BLaER1 treated with 17β-estradiol and CSF1 and Interleukin-3, amounts not matched to agents 10 nM and 100 nM (cell line): ENCODE data around the gene TRIM68.

Source experiments
- H3K27ac ChIP-seq, 11 experiments: shearing (Covaris generic); formaldehyde crosslinking; 2 replicates each; pipeline ENCODE4 v1.8.1; 2022
- H3K27me3 ChIP-seq, 11 experiments: shearing (Covaris generic); formaldehyde crosslinking; 2 replicates each; pipeline ENCODE4 v1.8.1; 2022
- H3K36me3 ChIP-seq, 11 experiments: shearing (Covaris generic); formaldehyde crosslinking; 2 replicates each; pipeline ENCODE4 v1.8.1; 2022
- H3K4me1 ChIP-seq, 10 experiments: shearing (Covaris generic); formaldehyde crosslinking; 2 replicates each; pipeline ENCODE4 v1.8.1; 2022
- H3K4me2 ChIP-seq, 11 experiments: shearing (Covaris generic); formaldehyde crosslinking; 2 replicates each; pipeline ENCODE4 v1.8.1; 2022
- H3K4me3 ChIP-seq, 10 experiments: shearing (Covaris generic); formaldehyde crosslinking; 2 replicates each; pipeline ENCODE4 v1.8.1; 2022
- H3K9ac ChIP-seq, 11 experiments: shearing (Covaris generic); formaldehyde crosslinking; 2 replicates each; pipeline ENCODE4 v1.8.1; 2022
- H3K9me3 ChIP-seq, 11 experiments: shearing (Covaris generic); formaldehyde crosslinking; replicated peaks in 1 of 11; 2 replicates each; pipeline ENCODE4 v1.8.1; 2022
- H4K20me1 ChIP-seq, 11 experiments: shearing (Covaris generic); formaldehyde crosslinking; 2 replicates each; pipeline ENCODE4 v1.8.1; 2022
- Cebpa-rat ChIP-seq, 11 experiments: shearing (Covaris generic); IDR thresholded peaks; 2 replicates each; pipeline ENCODE4 v1.8.1; 2022

TRIM68 gene

GRCh38 chr11:4610258-4610935, 2.4 kb upstream of the TRIM68 start:
- Histone ChIP-seq H3K36me3 (peaks cover 0 to 6% (median under 1%) of the 10 kb centered on the region in 11 experiments; a peak in 9 of 22 replicates), H3K4me3 (peak overlapping the region in 5 of 10 experiments; percentile 4 to 40 (median 36); a peak in 3 of 20 replicates), H3K27me3 (no peaks in the 10 kb centered on the region), H3K9ac (peak overlapping the region in 1 of 11 experiments; percentile 23; a peak in 1 of 22 replicates), H3K27ac (peak overlapping the region in 6 of 11 experiments; percentile 6 to 54 (median 17); a peak in 6 of 22 replicates), H3K9me3 (peaks cover 0 to 5% (median 0%) of the 10 kb centered on the region in 11 experiments; a peak in 2 of 22 replicates), H3K4me1 (peaks cover 18 to 27% (median 20%) of the 10 kb centered on the region in 10 experiments), H4K20me1 (no peaks in the 10 kb centered on the region), H3K4me2 (peak overlapping the region; percentile 59 to 72 (median 63))
- TF ChIP-seq Cebpa-rat (IDR thresholded peaks at IDR 0.05) = no peak

DNA sequence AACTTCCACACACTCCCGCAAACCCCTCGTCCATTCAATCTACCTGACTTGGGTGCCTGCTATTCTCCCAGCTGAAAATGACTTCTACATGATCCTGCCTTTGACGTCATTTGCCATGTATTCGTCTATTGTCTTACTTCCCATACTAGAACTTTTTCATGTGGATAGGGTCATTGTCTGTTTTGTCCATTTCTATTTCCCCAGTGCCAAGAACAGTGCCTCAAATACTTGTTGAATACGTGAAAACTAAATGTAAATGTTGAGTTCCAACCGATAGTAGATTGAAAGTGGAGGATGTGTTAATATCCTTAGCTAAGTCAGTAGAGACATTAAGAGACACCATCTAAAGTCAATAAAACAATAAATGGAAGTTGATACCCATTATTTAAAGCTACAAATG, 935 bp downstream of the TRIM68 start:
- H3K4me3 ChIP-seq = peak overlapping the region; percentile 65 to 82 (median 73)
- H3K36me3 ChIP-seq = peaks cover 21 to 39% (median 31%) of the 10 kb centered on the region in 11 experiments
- H3K9ac ChIP-seq = peak overlapping the region; percentile 84 to 90 (median 87); a peak in 18 of 22 replicates
- H3K4me1 ChIP-seq = peaks cover 18 to 27% (median 20%) of the 10 kb centered on the region in 10 experiments
- H3K4me2 ChIP-seq = peak overlapping the region; percentile 62 to 85 (median 77)
- no peaks in the 10 kb centered on the region for H4K20me1 ChIP-seq
- H3K27ac ChIP-seq = peak overlapping the region in 6 of 11 experiments; percentile 83 to 90 (median 86); a peak in 12 of 22 replicates
- H3K9me3 ChIP-seq = peaks cover 0 to 5% (median 0%) of the 10 kb centered on the region in 11 experiments; a peak in 2 of 22 replicates
- no peaks in the 10 kb centered on the region for H3K27me3 ChIP-seq
- no peak for TF ChIP-seq Cebpa-rat (IDR thresholded peaks at IDR 0.05)

GRCh38 chr11:4606231-4607015, 1.6 kb downstream of the TRIM68 start:
- Histone ChIP-seq H3K4me3 (peak overlapping the region in 8 of 10 experiments; percentile 65 to 82 (median 72); a peak in 8 of 20 replicates), H3K4me1 (peaks cover 18 to 27% (median 20%) of the 10 kb centered on the region in 10 experiments), H3K27ac (no peak overlapping the region)

GRCh38 chr11:4605057-4605456, 3.0 kb downstream of the TRIM68 start:
- Histone ChIP-seq H3K4me3 (no peak overlapping the region), H4K20me1 (no peaks in the 10 kb centered on the region), H3K9ac (no peak overlapping the region), H3K9me3 (peaks cover 0 to 5% (median 0%) of the 10 kb centered on the region in 11 experiments; a peak in 2 of 22 replicates), H3K27me3 (no peaks in the 10 kb centered on the region), H3K4me2 (no peak overlapping the region), H3K27ac (no peak overlapping the region), H3K36me3 (peaks cover 41 to 60% (median 51%) of the 10 kb centered on the region in 11 experiments), H3K4me1 (peaks cover 12 to 19% (median 14%) of the 10 kb centered on the region in 10 experiments; a peak in 19 of 20 replicates)
- no peak for TF ChIP-seq Cebpa-rat (IDR thresholded peaks at IDR 0.05)

More at GRCh38 chr11:4606231-4607015, 1.6 kb downstream of the TRIM68 start:
- H3K9ac ChIP-seq = no peak overlapping the region
- peak overlapping the region; percentile 62 to 85 (median 77) for H3K4me2 ChIP-seq
- H3K27me3 ChIP-seq = no peaks in the 10 kb centered on the region
- no peaks in the 10 kb centered on the region for H4K20me1 ChIP-seq
- no peak for TF ChIP-seq Cebpa-rat (IDR thresholded peaks at IDR 0.05)
- H3K9me3 ChIP-seq = peaks cover 0 to 5% (median 0%) of the 10 kb centered on the region in 11 experiments; a peak in 2 of 22 replicates
- H3K36me3 ChIP-seq = peaks cover 28 to 46% (median 37%) of the 10 kb centered on the region in 11 experiments

DNA sequence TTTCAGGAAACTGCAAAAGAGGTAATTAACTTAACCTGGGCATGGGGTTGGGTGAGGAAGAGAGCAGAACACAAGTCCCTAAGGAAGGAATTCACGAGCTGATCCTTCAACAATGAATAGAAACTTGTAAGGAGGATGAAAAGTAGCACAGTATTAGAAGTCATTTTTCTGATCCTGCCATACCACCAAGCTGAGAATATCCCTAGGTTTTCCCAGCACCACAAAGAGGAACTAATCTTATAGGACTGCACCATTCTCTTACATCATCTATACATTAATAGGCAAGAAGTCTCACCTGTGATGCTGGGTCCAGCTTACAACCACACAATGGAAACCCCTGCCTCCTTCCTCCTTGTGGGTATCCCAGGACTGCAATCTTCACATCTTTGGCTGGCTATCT, 14.3 kb downstream of the TRIM68 start, which contains the start of gene OR52I1:
OR52I1 (plus strand) TSS at position 301 of the 400 bp plus-strand sequence; CDS start at position 301, 0 bp downstream.
- peak within 1 kb of the TSS in 2 of 11 experiments; percentile 47 to 60; a peak in 4 of 22 replicates for H3K4me2 ChIP-seq
- H3K27ac ChIP-seq = peak within 1 kb of the TSS in 2 of 11 experiments; percentile 41 to 54; a peak in 2 of 22 replicates
- H3K4me1 ChIP-seq = peaks cover 0 to 7% (median 0%) of the 10 kb centered on the region in 10 experiments; a peak in 2 of 20 replicates
- 0 out of 22 replicates have a peak, but pooled peaks cover 0 to 9% (median 0%) of the 10 kb centered on the region in 11 experiments for H3K27me3 ChIP-seq
- H4K20me1 ChIP-seq = no peaks in the 10 kb centered on the region
- TF ChIP-seq Cebpa-rat (IDR thresholded peaks at IDR 0.05) = no peak
- H3K9ac ChIP-seq = no peak within 1 kb of the TSS
- no peaks in the 10 kb centered on the region for H3K9me3 ChIP-seq
- peaks cover 4 to 20% (median 10%) of the 10 kb centered on the region in 11 experiments; a peak in 12 of 22 replicates for H3K36me3 ChIP-seq
- H3K4me3 ChIP-seq = no peak within 1 kb of the TSS

GRCh38 chr11:4589017-4589416, 19.0 kb downstream of the TRIM68 start:
- no peaks in the 10 kb centered on the region for H3K36me3 ChIP-seq
- no peak for TF ChIP-seq Cebpa-rat (IDR thresholded peaks at IDR 0.05)

DNA sequence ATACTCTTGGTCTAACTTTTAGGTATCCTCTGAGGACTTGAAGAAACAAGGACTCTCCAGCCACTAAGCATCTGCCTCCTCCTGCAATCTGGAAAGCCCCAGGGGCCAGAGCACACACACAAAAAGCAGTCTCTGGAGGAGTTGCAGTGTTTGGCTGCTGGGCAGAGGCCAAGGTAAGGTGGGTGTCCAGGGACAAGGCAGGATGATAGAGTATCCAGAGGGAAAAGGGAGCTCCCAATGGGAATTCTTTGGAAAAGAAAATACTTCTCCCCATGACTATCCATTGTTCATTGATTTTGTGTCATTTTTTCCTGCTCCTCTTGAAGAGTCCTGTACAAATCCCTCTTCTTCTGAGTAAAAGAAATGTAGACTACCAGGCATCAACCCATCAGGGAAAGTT, 26.6 kb downstream of the TRIM68 start, which contains the start of gene OR52I2:
OR52I2 (plus strand) TSS at position 301 of the 400 bp plus-strand sequence.
- H3K9ac ChIP-seq = no peak within 1 kb of the TSS
- peaks cover 0 to 60% (median 0%) of the 10 kb centered on the region in 11 experiments; a peak in 7 of 22 replicates for H3K27me3 ChIP-seq
- TF ChIP-seq Cebpa-rat (IDR thresholded peaks at IDR 0.05) = no peak
- H3K4me2 ChIP-seq = no peak within 1 kb of the TSS
- no peaks in the 10 kb centered on the region for H3K36me3 ChIP-seq
- H3K4me1 ChIP-seq = peaks cover 0 to 5% (median 0%) of the 10 kb centered on the region in 10 experiments; a peak in 6 of 20 replicates
- H3K27ac ChIP-seq = no peak within 1 kb of the TSS
- H3K4me3 ChIP-seq = no peak within 1 kb of the TSS
- H4K20me1 ChIP-seq = no peaks in the 10 kb centered on the region
- H3K9me3 ChIP-seq = no peaks in the 10 kb centered on the region

More at GRCh38 chr11:4589017-4589416, 19.0 kb downstream of the TRIM68 start:
- no peaks in the 10 kb centered on the region for H4K20me1 ChIP-seq
- H3K4me1 ChIP-seq = peaks cover 0 to 7% (median 0%) of the 10 kb centered on the region in 10 experiments; a peak in 2 of 20 replicates
- H3K27ac ChIP-seq = no peak overlapping the region
- no peaks in the 10 kb centered on the region for H3K9me3 ChIP-seq
- H3K27me3 ChIP-seq = 0 out of 22 replicates have a peak, but pooled peaks cover 0 to 9% (median 0%) of the 10 kb centered on the region in 11 experiments
- H3K4me2 ChIP-seq = no peak overlapping the region
- no peak overlapping the region for H3K9ac ChIP-seq
- H3K4me3 ChIP-seq = no peak overlapping the region

DNA sequence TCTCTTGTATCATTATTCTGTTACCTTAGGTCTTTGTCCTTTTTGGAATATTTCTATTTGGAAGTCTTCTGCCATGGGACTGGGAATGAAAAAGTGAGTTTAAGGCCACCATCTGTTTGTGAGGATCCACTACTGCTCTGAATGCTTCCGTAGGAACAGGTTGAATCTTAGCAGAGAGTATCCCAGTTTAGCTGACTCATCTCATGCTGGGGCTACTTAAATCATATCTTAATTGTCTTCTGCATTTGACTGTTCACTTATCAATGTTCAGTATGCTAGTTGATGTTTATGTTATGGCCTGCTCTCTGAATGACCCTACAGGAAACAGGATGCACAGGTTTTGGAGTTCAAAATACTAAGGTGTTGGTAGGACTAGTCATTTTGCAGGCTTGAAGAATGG, 27.9 kb downstream of the TRIM68 start:
- H3K27me3 ChIP-seq = peaks cover 0 to 72% (median 0%) of the 10 kb centered on the region in 11 experiments; a peak in 7 of 22 replicates
- H3K9me3 ChIP-seq = no peaks in the 10 kb centered on the region
- H3K4me1 ChIP-seq = peaks cover 9 to 19% (median 11%) of the 10 kb centered on the region in 10 experiments
- H3K36me3 ChIP-seq = no peaks in the 10 kb centered on the region
- H3K4me2 ChIP-seq = no peak overlapping the region
- no peak overlapping the region for H3K9ac ChIP-seq
- no peak for TF ChIP-seq Cebpa-rat (IDR thresholded peaks at IDR 0.05)
- peaks cover 0 to 9% (median 0%) of the 10 kb centered on the region in 11 experiments; a peak in 4 of 22 replicates for H4K20me1 ChIP-seq
- H3K4me3 ChIP-seq = no peak overlapping the region
- H3K27ac ChIP-seq = no peak overlapping the region
